ENCODE results near the gene ALG5.

GRCh38 chr13:36999054-36999714 is at the start of gene ALG5:
- TF ChIP-seq POLR2AphosphoS5 (IDR thresholded peaks at IDR 0.05; ENCODE audit: insufficient read depth in 1 of 2, low read depth in 1 of 2) (peak in 1 of 2 donors; percentile 50), POLR2A (IDR thresholded peaks at IDR 0.05) (no peak)
- TF ChIP-seq, protein P1, sequence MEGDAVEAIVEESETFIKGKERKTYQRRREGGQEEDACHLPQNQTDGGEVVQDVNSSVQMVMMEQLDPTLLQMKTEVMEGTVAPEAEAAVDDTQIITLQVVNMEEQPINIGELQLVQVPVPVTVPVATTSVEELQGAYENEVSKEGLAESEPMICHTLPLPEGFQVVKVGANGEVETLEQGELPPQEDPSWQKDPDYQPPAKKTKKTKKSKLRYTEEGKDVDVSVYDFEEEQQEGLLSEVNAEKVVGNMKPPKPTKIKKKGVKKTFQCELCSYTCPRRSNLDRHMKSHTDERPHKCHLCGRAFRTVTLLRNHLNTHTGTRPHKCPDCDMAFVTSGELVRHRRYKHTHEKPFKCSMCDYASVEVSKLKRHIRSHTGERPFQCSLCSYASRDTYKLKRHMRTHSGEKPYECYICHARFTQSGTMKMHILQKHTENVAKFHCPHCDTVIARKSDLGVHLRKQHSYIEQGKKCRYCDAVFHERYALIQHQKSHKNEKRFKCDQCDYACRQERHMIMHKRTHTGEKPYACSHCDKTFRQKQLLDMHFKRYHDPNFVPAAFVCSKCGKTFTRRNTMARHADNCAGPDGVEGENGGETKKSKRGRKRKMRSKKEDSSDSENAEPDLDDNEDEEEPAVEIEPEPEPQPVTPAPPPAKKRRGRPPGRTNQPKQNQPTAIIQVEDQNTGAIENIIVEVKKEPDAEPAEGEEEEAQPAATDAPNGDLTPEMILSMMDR (IDR thresholded peaks at IDR 0.05) = peak; percentile 70 to 93 (median 84)

All from vagina (tissue), 2 donors.